GM12878 (cell line): ENCODE data around the gene USP11. TPM values are rescaled to one million over a fixed set of nuclear protein-coding genes. Genes with fewer than 3 reads are reported as not detected.

ENCODE experiments used
- ATAC-seq: fragments of 200-7000 bp; cut with Tn5 transposase; 3 replicates; pipeline ENCODE4 v1.9.1; 2020; ENCODE audit warnings: mild to moderate bottlenecking, moderate library complexity
- BruUV-seq: library from RNA; stranded (reverse); fragments of 400-500 nt; replicated peaks from 2 replicates; lab custom pipeline; 2021; lab: Mats Ljungman, UMichigan
- CTCF ChIA-PET: fragments of 300-600 bp; sonication (Branson Sonifier 250); formaldehyde crosslinking; extraction: SDS; loops from one replicate; lab custom pipeline; 2021; ENCODE audit warnings: inconsistent platforms; lab: Yijun Ruan, JAX
- POLR2A ChIA-PET: fragments of 350-600 bp; formaldehyde crosslinking; extraction: SDS; loops from one replicate; lab custom pipeline; 2021; ENCODE audit warnings: inconsistent platforms; lab: Charles Lee
- RAD21 ChIA-PET: fragments of 300-600 bp; sonication (Branson Sonifier 250); formaldehyde crosslinking; loops from one replicate; lab custom pipeline; 2023; ENCODE audit warnings: antibody characterized with exemption; ENCODE audit not compliant: unreplicated experiment; lab: Charles Lee
- SMC1A ChIA-PET: fragments of 300-600 bp; sonication (Branson Sonifier 250); formaldehyde crosslinking; loops from one replicate; lab custom pipeline; 2023; ENCODE audit not compliant: unreplicated experiment, uncharacterized antibody; lab: Charles Lee
- DNase-seq: peaks from one replicate; pipeline ENCODE4 v3.0.0-alpha.2; 2011; ENCODE audit warnings: low read depth, low spot score
- FAIRE-seq: peaks from 3 replicates; lab custom pipeline; 2011; peaks lifted over from hg19 to GRCh38; lab: Jason Lieb, UNC
- H2AFZ ChIP-seq: 2 replicates; pipeline ENCODE4 v1.6.0; 2011; ENCODE audit warnings: low read depth, low read length, control low read depth; ENCODE audit not compliant: control insufficient read depth
- H3K27ac ChIP-seq: 2 replicates; pipeline ENCODE4 v1.5.1; 2011; ENCODE audit warnings: control low read depth; ENCODE audit not compliant: control insufficient read depth, insufficient read depth
- H3K27me3 ChIP-seq, 2 experiments: replicated peaks in 1 of 2; 2 replicates each; pipeline versions ENCODE4 v1.6.0 to v1.6.1; 2011; ENCODE audit warnings: low read length in 1 of 2; ENCODE audit not compliant: control insufficient read depth in 2 of 2, insufficient read depth in 2 of 2
- H3K36me3 ChIP-seq, 2 experiments: 2 replicates each; pipeline ENCODE4 v1.5.1; 2011; ENCODE audit warnings: low read length in 1 of 2; ENCODE audit not compliant: control insufficient read depth in 2 of 2, insufficient read depth in 2 of 2
- H3K4me1 ChIP-seq: 2 replicates; pipeline ENCODE4 v1.6.1; 2011; ENCODE audit warnings: mild to moderate bottlenecking, low read length, moderate library complexity, mixed read lengths; ENCODE audit not compliant: control insufficient read depth, insufficient read depth
- H3K4me2 ChIP-seq: 2 replicates; pipeline ENCODE4 v1.6.0; 2011; ENCODE audit warnings: control low read depth; ENCODE audit not compliant: control insufficient read depth, insufficient read depth
- H3K4me3 ChIP-seq: fragments of 200-600 bp; sonication (generic); 2 replicates; pipeline ENCODE4 v1.5.1; 2016
- H3K79me2 ChIP-seq: 2 replicates; pipeline ENCODE4 v1.6.0; 2011; ENCODE audit warnings: low read length; ENCODE audit not compliant: control insufficient read depth, insufficient read depth
- H3K9ac ChIP-seq: 2 replicates; pipeline ENCODE4 v1.8.0; 2011; ENCODE audit warnings: low read length, control low read depth, mixed read lengths; ENCODE audit not compliant: control insufficient read depth, insufficient read depth
- H3K9me3 ChIP-seq: replicated peaks from 3 replicates; pipeline ENCODE4 v1.5.1; 2011; ENCODE audit warnings: mild to moderate bottlenecking, low read length; ENCODE audit not compliant: control insufficient read depth, insufficient read depth
- H4K20me1 ChIP-seq: 2 replicates; pipeline ENCODE4 v1.6.0; 2011; ENCODE audit not compliant: control insufficient read depth, insufficient read depth
- CBX5 ChIP-seq: sonication (generic); IDR thresholded peaks from 2 replicates; pipeline ENCODE4 v1.6.1; 2016; ENCODE audit warnings: low read depth, moderate library complexity, mild to moderate bottlenecking, inconsistent platforms
- JUND ChIP-seq: IDR thresholded peaks from 2 replicates; pipeline ENCODE4 v1.6.1; 2012; ENCODE audit warnings: low read depth, mild to moderate bottlenecking, low read length, improper control_type of control experiment, moderate library complexity
- NBN ChIP-seq: fragments of 450-650 bp; IDR thresholded peaks from 2 replicates; pipeline ENCODE4 v1.6.1; 2016
- STAT3 ChIP-seq: IDR thresholded peaks from 2 replicates; pipeline ENCODE4 v1.6.1; 2011; ENCODE audit warnings: low read depth, low read length, improper control_type of control experiment
- TCF3 ChIP-seq: IDR thresholded peaks from 2 replicates; pipeline ENCODE4 v1.6.1; 2012; ENCODE audit warnings: low read depth, mild to moderate bottlenecking, low read length, borderline replicate concordance; ENCODE audit not compliant: insufficient read depth
- WGBS: methylation state at CpG from one replicate; pipeline ENCODE4 v1.1.6; 2016; ENCODE audit warnings: low lambda C conversion rate; ENCODE audit not compliant: insufficient replicate concordance, insufficient coverage; ENCODE audit errors: missing lambda C conversion rate; 5-methylcytosine and 5-hydroxymethylcytosine counted together
- in situ Hi-C: fragments of 300-500 bp; cut with MboI; formaldehyde crosslinking; loops from 9 replicates; pipeline ENCODE4 v1.14.3; 2018; ENCODE audit warnings: mixed read lengths
- intact Hi-C: fragments of 100-400 bp; cut with micrococcal nuclease; formaldehyde crosslinking; loops from one replicate; pipeline ENCODE4 v1.14.2; 2022; ENCODE audit not compliant: unreplicated experiment
- polyA plus RNA-seq, 11 experiments: library from polyadenylated mRNA; depleted of rRNA in 4 of 11; unstranded in 6 of 11; stranded (reverse) in 5 of 11; fragments of >200 nt; fragmentation: Nextera tagmentation in 4 of 11; fragmentation: Illumina TruSeq in 1 of 11; extraction: Ambion mirVana in 4 of 11; extraction: Trizol in 1 of 11; gene quantifications; 1 replicate in 1 of 11; 2 replicates in 10 of 11; pipeline versions ENCODE4 v1.2.1 to v1.2.3, GENCODE V29; 2011 to 2016; ENCODE audit warnings: inconsistent platforms in 2 of 11, missing spikeins in 2 of 11, low read depth in 1 of 11
- total RNA-seq, 4 experiments: library from RNA; depleted of rRNA in 3 of 4; stranded (reverse); fragments of >200 nt in 3 of 4; fragmentation: Illumina TruSeq in 1 of 4; extraction: Trizol in 1 of 4; gene quantifications; 2 replicates each; pipeline versions ENCODE4 v1.2.1 to v1.2.3, GENCODE V29; 2013 to 2021
- TF ChIP-seq, protein P1 (sequence below): IDR thresholded peaks from 2 replicates; pipeline ENCODE4 v1.6.1; 2012; ENCODE audit warnings: mild to moderate bottlenecking, low read depth, low read length
- TF ChIP-seq, protein P2 (sequence below): fragments of 450-650 bp; IDR thresholded peaks from 2 replicates; pipeline ENCODE4 v1.6.1; 2017; ENCODE audit warnings: mild to moderate bottlenecking, low read depth, inconsistent platforms; ENCODE audit not compliant: poor library complexity, severe bottlenecking
- TF ChIP-seq, protein P3 (sequence below): IDR thresholded peaks from 2 replicates; pipeline ENCODE4 v1.6.1; 2012; ENCODE audit warnings: low read depth, low read length, improper control_type of control experiment

USP11 gene
- total and polyA plus RNA-seq, 10 of the 15 experiments (the other 5 are each of a cell fraction or from before 2014, with no cell fraction given): 3.3 to 44.0 (median 20.9) TPM

GRCh38 chrX:47198687-47199080 is 34.1 kb upstream of the USP11 start:
- H3K79me2 ChIP-seq: peaks cover 44% of the 10 kb centered on the region
- 90% methylated on average over 15 of the region's 15 CpGs for WGBS
- CTCF ChIA-PET: no interaction called here

More at GRCh38 chrX:47198687-47199080, 34.1 kb upstream of the USP11 start:
- Histone ChIP-seq H3K27me3 (no peaks in the 10 kb centered on the region), H3K36me3 (peaks cover 36 to 41% of the 10 kb centered on the region in 2 experiments; a peak in 3 of 4 replicates), H2AFZ (no peak overlapping the region), H3K9ac (no peak overlapping the region), H3K4me2 (no peak overlapping the region), H4K20me1 (peaks cover 9% of the 10 kb centered on the region; the same call in 1 of the 2 replicates), H3K4me1 (peaks cover 13% of the 10 kb centered on the region), H3K9me3 (no peaks in the 10 kb centered on the region), H3K27ac (no peak overlapping the region), H3K4me3 (no peak overlapping the region)
- no peak for FAIRE-seq
- no peak for ATAC-seq
- POLR2A ChIA-PET: no interaction called here
- DNase-seq: no peak
- RAD21 ChIA-PET: no interaction called here
- in situ Hi-C loops: loop anchor here (5.0 to 10.0 kb wide), 2 partner anchors 324 to 456 kb away; partner anchors contain the start of genes ELK1 and UXT
- SMC1A ChIA-PET: no interaction called here
- TF ChIP-seq TCF3 (no peak), STAT3 (no peak), JUND (no peak), CBX5 (no peak), NBN (no peak)
- TF ChIP-seq, protein P1, sequence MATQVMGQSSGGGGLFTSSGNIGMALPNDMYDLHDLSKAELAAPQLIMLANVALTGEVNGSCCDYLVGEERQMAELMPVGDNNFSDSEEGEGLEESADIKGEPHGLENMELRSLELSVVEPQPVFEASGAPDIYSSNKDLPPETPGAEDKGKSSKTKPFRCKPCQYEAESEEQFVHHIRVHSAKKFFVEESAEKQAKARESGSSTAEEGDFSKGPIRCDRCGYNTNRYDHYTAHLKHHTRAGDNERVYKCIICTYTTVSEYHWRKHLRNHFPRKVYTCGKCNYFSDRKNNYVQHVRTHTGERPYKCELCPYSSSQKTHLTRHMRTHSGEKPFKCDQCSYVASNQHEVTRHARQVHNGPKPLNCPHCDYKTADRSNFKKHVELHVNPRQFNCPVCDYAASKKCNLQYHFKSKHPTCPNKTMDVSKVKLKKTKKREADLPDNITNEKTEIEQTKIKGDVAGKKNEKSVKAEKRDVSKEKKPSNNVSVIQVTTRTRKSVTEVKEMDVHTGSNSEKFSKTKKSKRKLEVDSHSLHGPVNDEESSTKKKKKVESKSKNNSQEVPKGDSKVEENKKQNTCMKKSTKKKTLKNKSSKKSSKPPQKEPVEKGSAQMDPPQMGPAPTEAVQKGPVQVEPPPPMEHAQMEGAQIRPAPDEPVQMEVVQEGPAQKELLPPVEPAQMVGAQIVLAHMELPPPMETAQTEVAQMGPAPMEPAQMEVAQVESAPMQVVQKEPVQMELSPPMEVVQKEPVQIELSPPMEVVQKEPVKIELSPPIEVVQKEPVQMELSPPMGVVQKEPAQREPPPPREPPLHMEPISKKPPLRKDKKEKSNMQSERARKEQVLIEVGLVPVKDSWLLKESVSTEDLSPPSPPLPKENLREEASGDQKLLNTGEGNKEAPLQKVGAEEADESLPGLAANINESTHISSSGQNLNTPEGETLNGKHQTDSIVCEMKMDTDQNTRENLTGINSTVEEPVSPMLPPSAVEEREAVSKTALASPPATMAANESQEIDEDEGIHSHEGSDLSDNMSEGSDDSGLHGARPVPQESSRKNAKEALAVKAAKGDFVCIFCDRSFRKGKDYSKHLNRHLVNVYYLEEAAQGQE: no peak
- TF ChIP-seq, protein P2, sequence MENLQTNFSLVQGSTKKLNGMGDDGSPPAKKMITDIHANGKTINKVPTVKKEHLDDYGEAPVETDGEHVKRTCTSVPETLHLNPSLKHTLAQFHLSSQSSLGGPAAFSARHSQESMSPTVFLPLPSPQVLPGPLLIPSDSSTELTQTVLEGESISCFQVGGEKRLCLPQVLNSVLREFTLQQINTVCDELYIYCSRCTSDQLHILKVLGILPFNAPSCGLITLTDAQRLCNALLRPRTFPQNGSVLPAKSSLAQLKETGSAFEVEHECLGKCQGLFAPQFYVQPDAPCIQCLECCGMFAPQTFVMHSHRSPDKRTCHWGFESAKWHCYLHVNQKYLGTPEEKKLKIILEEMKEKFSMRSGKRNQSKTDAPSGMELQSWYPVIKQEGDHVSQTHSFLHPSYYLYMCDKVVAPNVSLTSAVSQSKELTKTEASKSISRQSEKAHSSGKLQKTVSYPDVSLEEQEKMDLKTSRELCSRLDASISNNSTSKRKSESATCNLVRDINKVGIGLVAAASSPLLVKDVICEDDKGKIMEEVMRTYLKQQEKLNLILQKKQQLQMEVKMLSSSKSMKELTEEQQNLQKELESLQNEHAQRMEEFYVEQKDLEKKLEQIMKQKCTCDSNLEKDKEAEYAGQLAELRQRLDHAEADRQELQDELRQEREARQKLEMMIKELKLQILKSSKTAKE: no peak
- TF ChIP-seq, protein P3, sequence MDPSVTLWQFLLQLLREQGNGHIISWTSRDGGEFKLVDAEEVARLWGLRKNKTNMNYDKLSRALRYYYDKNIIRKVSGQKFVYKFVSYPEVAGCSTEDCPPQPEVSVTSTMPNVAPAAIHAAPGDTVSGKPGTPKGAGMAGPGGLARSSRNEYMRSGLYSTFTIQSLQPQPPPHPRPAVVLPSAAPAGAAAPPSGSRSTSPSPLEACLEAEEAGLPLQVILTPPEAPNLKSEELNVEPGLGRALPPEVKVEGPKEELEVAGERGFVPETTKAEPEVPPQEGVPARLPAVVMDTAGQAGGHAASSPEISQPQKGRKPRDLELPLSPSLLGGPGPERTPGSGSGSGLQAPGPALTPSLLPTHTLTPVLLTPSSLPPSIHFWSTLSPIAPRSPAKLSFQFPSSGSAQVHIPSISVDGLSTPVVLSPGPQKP: no peak
- intact Hi-C loops: no loop called here
- BruUV-seq: no TSS peak
